ENCODE measurements around the gene PTCD3. TPM values are rescaled to one million over a fixed set of nuclear protein-coding genes. Genes with fewer than 3 reads are reported as not detected.

Gene PTCD3
- total RNA-seq, 2 donors from 2014 or later: 34.3 to 85.6 TPM

GRCh38 chr2:86138736-86139625, 32.9 kb downstream of the PTCD3 start:
- DNase-seq: no peak
- Histone ChIP-seq H3K9me3 (no peaks in the 10 kb centered on the region), H3K4me3 (no peak overlapping the region), H3K27me3 (no peaks in the 10 kb centered on the region), H3K4me1 (peaks cover 20% of the 10 kb centered on the region), H3K36me3 (replicated peaks in 1 of 2; ENCODE audit: insufficient read depth in 1 of 2, low read depth in 2 of 2) (peaks cover 26 to 29% of the 10 kb centered on the region in 2 donors), H3K27ac (no peak overlapping the region)
- TF ChIP-seq, protein P1, sequence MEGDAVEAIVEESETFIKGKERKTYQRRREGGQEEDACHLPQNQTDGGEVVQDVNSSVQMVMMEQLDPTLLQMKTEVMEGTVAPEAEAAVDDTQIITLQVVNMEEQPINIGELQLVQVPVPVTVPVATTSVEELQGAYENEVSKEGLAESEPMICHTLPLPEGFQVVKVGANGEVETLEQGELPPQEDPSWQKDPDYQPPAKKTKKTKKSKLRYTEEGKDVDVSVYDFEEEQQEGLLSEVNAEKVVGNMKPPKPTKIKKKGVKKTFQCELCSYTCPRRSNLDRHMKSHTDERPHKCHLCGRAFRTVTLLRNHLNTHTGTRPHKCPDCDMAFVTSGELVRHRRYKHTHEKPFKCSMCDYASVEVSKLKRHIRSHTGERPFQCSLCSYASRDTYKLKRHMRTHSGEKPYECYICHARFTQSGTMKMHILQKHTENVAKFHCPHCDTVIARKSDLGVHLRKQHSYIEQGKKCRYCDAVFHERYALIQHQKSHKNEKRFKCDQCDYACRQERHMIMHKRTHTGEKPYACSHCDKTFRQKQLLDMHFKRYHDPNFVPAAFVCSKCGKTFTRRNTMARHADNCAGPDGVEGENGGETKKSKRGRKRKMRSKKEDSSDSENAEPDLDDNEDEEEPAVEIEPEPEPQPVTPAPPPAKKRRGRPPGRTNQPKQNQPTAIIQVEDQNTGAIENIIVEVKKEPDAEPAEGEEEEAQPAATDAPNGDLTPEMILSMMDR (IDR thresholded peaks at IDR 0.05): no peak
- TF ChIP-seq POLR2A (IDR thresholded peaks at IDR 0.05): no peak
- 96 to 98% methylated on average over 7 of the region's 7 CpGs for WGBS, 2 donors
- intact Hi-C loops (cut with DNase I): no loop called here
- no peak for ATAC-seq

- Histone ChIP-seq H3K36me3 (replicated peaks in 1 of 2; ENCODE audit: insufficient read depth in 1 of 2, low read depth in 2 of 2) (peaks cover 20 to 26% of the 10 kb centered on the region in 2 donors), H3K9me3 (no peaks in the 10 kb centered on the region), H3K4me1 (peaks cover 19% of the 10 kb centered on the region), H3K27me3 (no peaks in the 10 kb centered on the region), H3K27ac (no peak overlapping the region), H3K4me3 (no peak overlapping the region)
- DNase-seq (no peak), ATAC-seq (no peak)
- intact Hi-C loops (cut with DNase I): no loop called here
- TF ChIP-seq, protein P1 (IDR thresholded peaks at IDR 0.05): no peak
- no peak for TF ChIP-seq POLR2A (IDR thresholded peaks at IDR 0.05)
- 90 to 94% methylated on average over 4 of the region's 4 CpGs for WGBS, 2 donors
These were observed 33.9 kb downstream of the PTCD3 start for GRCh38 chr2:86139981-86140380.

GRCh38 chr2:86140969-86141392, 34.9 kb downstream of the PTCD3 start:
- no peak overlapping the region for H3K27ac ChIP-seq
- no peaks in the 10 kb centered on the region for H3K27me3 ChIP-seq
- WGBS, 2 donors: 73 to 76% methylated on average over 4 of the region's 4 CpGs
- DNase-seq (no peak), ATAC-seq (no peak)
- peaks cover 9% of the 10 kb centered on the region for H3K4me1 ChIP-seq
- intact Hi-C loops (cut with DNase I): no loop called here
- H3K9me3 ChIP-seq: no peaks in the 10 kb centered on the region
- TF ChIP-seq, protein P1 (IDR thresholded peaks at IDR 0.05): no peak
- no peak for TF ChIP-seq POLR2A (IDR thresholded peaks at IDR 0.05)
- H3K4me3 ChIP-seq: no peak overlapping the region
- H3K36me3 ChIP-seq (replicated peaks in 1 of 2; ENCODE audit: insufficient read depth in 1 of 2, low read depth in 2 of 2): peaks cover 20 to 24% of the 10 kb centered on the region in 2 donors

- ATAC-seq: no peak
- Histone ChIP-seq H3K4me3 (no peak overlapping the region), H3K27ac (no peak overlapping the region), H3K27me3 (no peaks in the 10 kb centered on the region), H3K9me3 (no peaks in the 10 kb centered on the region), H3K36me3 (replicated peaks in 1 of 2; ENCODE audit: insufficient read depth in 1 of 2, low read depth in 2 of 2) (peaks cover 17 to 26% of the 10 kb centered on the region in 2 donors), H3K4me1 (no peaks in the 10 kb centered on the region)
- no peak for DNase-seq
- TF ChIP-seq, protein P1 (IDR thresholded peaks at IDR 0.05): no peak
- no peak for TF ChIP-seq POLR2A (IDR thresholded peaks at IDR 0.05)
- WGBS, 2 donors: 53 to 63% methylated on average over 3 of the region's 3 CpGs
- intact Hi-C loops (cut with DNase I): no loop called here
These were observed 36.6 kb downstream of the PTCD3 start for GRCh38 chr2:86142436-86143257.
